Cardiac muscle cell (in vitro differentiated cells and primary cell): ENCODE measurements around the gene C1R. TPM values are rescaled to one million over a fixed set of nuclear protein-coding genes. Genes with fewer than 3 reads are reported as not detected.

ENCODE experiments used
- DNase-seq, 2 donors: peaks; one replicate each; pipeline versions ENCODE4 v3.0.0 to v3.0.0-alpha.2; 2010 to 2017; ENCODE audit warnings: low read depth in 1 of 2, low spot score in 1 of 2
- H3K27ac ChIP-seq: fragments of 200-600 bp; sonication (generic); 2 replicates; pipeline ENCODE4 v1.5.1; 2016
- H3K27me3 ChIP-seq: fragments of 200-600 bp; sonication (generic); 2 replicates; pipeline ENCODE4 v1.6.0; 2016; ENCODE audit warnings: control low read depth
- H3K36me3 ChIP-seq: fragments of 200-600 bp; sonication (generic); 2 replicates; pipeline ENCODE4 v1.5.1; 2016; ENCODE audit warnings: control low read depth
- H3K4me1 ChIP-seq: fragments of 200-600 bp; sonication (generic); 2 replicates; pipeline ENCODE4 v1.8.1; 2017; ENCODE audit warnings: low read depth, mild to moderate bottlenecking, mixed run types
- H3K4me3 ChIP-seq: fragments of 200-600 bp; sonication (generic); 2 replicates; pipeline ENCODE4 v1.5.1; 2016; ENCODE audit warnings: mild to moderate bottlenecking
- H3K9me3 ChIP-seq: fragments of 200-600 bp; sonication (generic); 2 replicates; pipeline ENCODE4 v1.5.1; 2017; ENCODE audit warnings: low read depth, mild to moderate bottlenecking, control low read depth
- CTCF ChIP-seq: IDR thresholded peaks from 2 replicates; pipeline ENCODE4 v1.5.1; 2012; ENCODE audit warnings: low read depth, mild to moderate bottlenecking, low read length
- polyA plus RNA-seq: library from polyadenylated mRNA; unstranded; fragments of >200 nt; fragmentation: Nextera tagmentation; extraction: Ambion mirVana; gene quantifications from 2 replicates; pipeline ENCODE4 v1.2.1, GENCODE V29; 2016
- total RNA-seq: library from RNA; depleted of rRNA; stranded (reverse); fragments of >200 nt; gene quantifications from 2 replicates; pipeline ENCODE4 v1.2.3, GENCODE V29; 2016

The C1R gene
- total and polyA plus RNA-seq, 2 experiments from 2014 or later = 1.5 to 2.4 TPM

DNA sequence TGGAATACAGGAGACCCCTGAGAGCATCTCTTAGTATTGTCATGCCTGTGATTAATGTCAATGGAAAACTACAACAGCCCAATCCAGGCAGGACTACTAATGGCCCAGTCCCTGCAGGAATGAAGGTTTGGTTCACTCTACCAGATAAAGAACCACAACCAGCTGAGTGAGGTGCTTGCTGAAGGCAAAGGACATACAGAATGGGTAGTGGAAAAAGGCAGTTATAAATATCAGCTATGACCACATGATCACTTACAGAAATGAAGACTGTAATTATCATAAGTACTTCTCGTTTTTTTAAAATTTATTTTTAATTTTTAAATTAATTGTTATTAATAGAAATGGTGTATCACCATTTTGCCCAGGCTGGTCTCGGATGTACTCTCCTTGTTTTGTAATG lies 56.8 kb downstream of the C1R start:
- Histone ChIP-seq H3K9me3 (no peaks in the 10 kb centered on the region), H3K27ac (no peak overlapping the region), H3K4me3 (no peak overlapping the region), H3K27me3 (no peaks in the 10 kb centered on the region), H3K36me3 (no peaks in the 10 kb centered on the region), H3K4me1 (no peaks in the 10 kb centered on the region)
- TF ChIP-seq CTCF = no peak
- no peak for DNase-seq

- Histone ChIP-seq H3K36me3 (no peaks in the 10 kb centered on the region), H3K4me3 (no peak overlapping the region), H3K4me1 (no peaks in the 10 kb centered on the region), H3K27ac (no peak overlapping the region), H3K27me3 (no peaks in the 10 kb centered on the region), H3K9me3 (no peaks in the 10 kb centered on the region)
- no peak for TF ChIP-seq CTCF
- DNase-seq = no peak
Observed at GRCh38 chr12:7034464-7034863, 57.8 kb downstream of the C1R start.

GRCh38 chr12:7032990-7033389 lies 59.3 kb downstream of the C1R start:
- Histone ChIP-seq H3K4me1 (no peaks in the 10 kb centered on the region), H3K9me3 (no peaks in the 10 kb centered on the region), H3K27ac (no peak overlapping the region), H3K36me3 (no peaks in the 10 kb centered on the region), H3K27me3 (no peaks in the 10 kb centered on the region), H3K4me3 (no peak overlapping the region)
- DNase-seq = no peak
- TF ChIP-seq CTCF = no peak

DNA sequence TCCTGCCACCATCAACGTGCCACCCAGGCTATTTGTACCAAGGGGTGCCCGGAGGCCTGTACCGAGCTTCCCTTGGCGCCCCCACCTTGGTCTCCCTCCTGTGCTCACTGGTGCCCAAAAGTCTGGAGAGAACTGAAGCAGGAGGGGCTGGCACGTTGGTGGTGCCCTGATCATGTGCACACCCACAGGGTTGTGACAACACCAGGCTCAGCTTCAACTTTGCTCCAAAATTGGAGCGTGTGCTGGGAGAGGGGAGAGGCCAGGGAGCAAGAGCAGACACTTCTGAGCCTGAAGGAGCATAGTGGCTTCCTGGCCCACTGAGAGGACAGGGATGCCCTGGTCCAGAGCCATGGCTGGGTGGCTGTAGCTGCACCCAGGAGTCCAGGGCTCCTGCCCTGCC lies 60.9 kb downstream of the C1R start:
- Histone ChIP-seq H3K27me3 (no peaks in the 10 kb centered on the region), H3K36me3 (no peaks in the 10 kb centered on the region), H3K4me1 (no peaks in the 10 kb centered on the region), H3K4me3 (no peak overlapping the region), H3K27ac (no peak overlapping the region), H3K9me3 (no peaks in the 10 kb centered on the region)
- DNase-seq = no peak
- TF ChIP-seq CTCF = no peak

Other genes starting within 250 kb of the C1R start
- gene CDCA3, start 241.2 kb downstream of the C1R start, total RNA-seq = 11.5 and 42.8 TPM in 2 replicates
- 10.4 and 84.9 TPM in 2 replicates for gene CDCA3, start 241.2 kb downstream of the C1R start, polyA plus RNA-seq
- gene USP5, start 240.3 kb downstream of the C1R start, total RNA-seq = 145 and 150 TPM in 2 replicates
- gene USP5, start 240.3 kb downstream of the C1R start, polyA plus RNA-seq = 156 TPM in 2 replicates
- 1,963 and 2,650 TPM in 2 replicates for gene TPI1, start 224.9 kb downstream of the C1R start, total RNA-seq
- 3,554 and 4,448 TPM in 2 replicates for gene TPI1, start 224.9 kb downstream of the C1R start, polyA plus RNA-seq
- 11.6 and 12.3 TPM in 2 replicates for gene SPSB2, start 219.1 kb downstream of the C1R start, total RNA-seq
- gene SPSB2, start 219.1 kb downstream of the C1R start, polyA plus RNA-seq = 13.5 and 15.6 TPM in 2 replicates
- 17.5 and 18.8 TPM in 2 replicates for gene LRRC23, start 187.6 kb downstream of the C1R start, total RNA-seq
- gene LRRC23, start 187.6 kb downstream of the C1R start, polyA plus RNA-seq = 23.7 and 24.8 TPM in 2 replicates
- 56.2 and 87.7 TPM in 2 replicates for gene ENO2, start 177.9 kb downstream of the C1R start, total RNA-seq
- 133 and 154 TPM in 2 replicates for gene ENO2, start 177.9 kb downstream of the C1R start, polyA plus RNA-seq
- gene ATN1, start 164.5 kb downstream of the C1R start, total RNA-seq = 28.1 and 46.4 TPM in 2 replicates
- gene ATN1, start 164.5 kb downstream of the C1R start, polyA plus RNA-seq = 22.8 and 37.8 TPM in 2 replicates
- gene RNU7-1, start 148.6 kb downstream of the C1R start, total RNA-seq = not detected in 2 replicates
- not detected in 2 replicates for gene RNU7-1, start 148.6 kb downstream of the C1R start, polyA plus RNA-seq
- 260 and 307 TPM in 2 replicates for gene C12orf57, start 148.4 kb downstream of the C1R start, total RNA-seq
- gene C12orf57, start 148.4 kb downstream of the C1R start, polyA plus RNA-seq = 154 and 208 TPM in 2 replicates
- gene PTPN6, start 141.1 kb downstream of the C1R start, total RNA-seq = 17.4 and 19.2 TPM in 2 replicates
- gene PTPN6, start 141.1 kb downstream of the C1R start, polyA plus RNA-seq = 25.2 and 28.4 TPM in 2 replicates
- gene PHB2, start 121.8 kb downstream of the C1R start, total RNA-seq = 350 and 388 TPM in 2 replicates
- gene PHB2, start 121.8 kb downstream of the C1R start, polyA plus RNA-seq = 181 and 228 TPM in 2 replicates
- gene EMG1, start 121.5 kb downstream of the C1R start, total RNA-seq = 15.7 and 21.5 TPM in 2 replicates
- 29.7 and 39.2 TPM in 2 replicates for gene EMG1, start 121.5 kb downstream of the C1R start, polyA plus RNA-seq
- gene LPCAT3, start 74.0 kb downstream of the C1R start, total RNA-seq = 12.0 and 15.8 TPM in 2 replicates
- 31.4 and 37.8 TPM in 2 replicates for gene LPCAT3, start 74.0 kb downstream of the C1R start, polyA plus RNA-seq
- 3.0 and 5.0 TPM in 2 replicates for gene C1S, start 31.7 kb downstream of the C1R start, total RNA-seq
- 7.3 and 9.3 TPM in 2 replicates for gene C1S, start 31.7 kb downstream of the C1R start, polyA plus RNA-seq
- 18.4 and 32.4 TPM in 2 replicates for gene C1RL, start 16.8 kb upstream of the C1R start, total RNA-seq
- 12.2 and 14.3 TPM in 2 replicates for gene C1RL, start 16.8 kb upstream of the C1R start, polyA plus RNA-seq
- gene RBP5, start 36.4 kb upstream of the C1R start, total RNA-seq = 0.95 and 8.9 TPM in 2 replicates
- 1.5 and 4.1 TPM in 2 replicates for gene RBP5, start 36.4 kb upstream of the C1R start, polyA plus RNA-seq
- 32.0 and 35.5 TPM in 2 replicates for gene CLSTN3, start 37.9 kb upstream of the C1R start, total RNA-seq
- 14.0 and 27.2 TPM in 2 replicates for gene CLSTN3, start 37.9 kb upstream of the C1R start, polyA plus RNA-seq
- gene PEX5, start 97.2 kb upstream of the C1R start, total RNA-seq = 41.7 and 50.1 TPM in 2 replicates
- 20.4 and 20.8 TPM in 2 replicates for gene PEX5, start 97.2 kb upstream of the C1R start, polyA plus RNA-seq
- gene ACSM4, start 211.6 kb upstream of the C1R start, total RNA-seq = not detected in 2 replicates
- not detected in 2 replicates for gene ACSM4, start 211.6 kb upstream of the C1R start, polyA plus RNA-seq